Measurements from ENCODE around the gene RALGAPA2. TPM values are rescaled to one million over a fixed set of nuclear protein-coding genes. Genes with fewer than 3 reads are reported as not detected.

The RALGAPA2 gene
- total RNA-seq, 4 donors from 2014 or later: 89.7 to 126 (median 97.8) TPM

GRCh38 chr20:20393207-20394120, 319.0 kb downstream of the RALGAPA2 start:
- H3K9me3 ChIP-seq: no peaks in the 10 kb centered on the region
- H3K27me3 ChIP-seq: no peaks in the 10 kb centered on the region
- peaks cover 0 to under 1% of the 10 kb centered on the region in 2 donors for H3K4me1 ChIP-seq
- peaks cover 17 to 23% of the 10 kb centered on the region in 2 donors for H3K36me3 ChIP-seq
- no peak for DNase-seq
- TF ChIP-seq POLR2A (IDR thresholded peaks at IDR 0.05): no peak
- TF ChIP-seq CTCF (IDR thresholded peaks at IDR 0.05): no peak
- intact Hi-C loops (cut with DNase I): no loop called here
- WGBS, 2 donors: 83 to 86% methylated on average over 20 of the region's 20 CpGs
- H3K27ac ChIP-seq: no peak overlapping the region
- H3K4me3 ChIP-seq (replicated peaks in 1 of 3): no peak overlapping the region

GRCh38 chr20:20391766-20392165, 320.7 kb downstream of the RALGAPA2 start:
- Histone ChIP-seq H3K9me3 (no peaks in the 10 kb centered on the region), H3K36me3 (peaks cover 17 to 20% of the 10 kb centered on the region in 2 donors), H3K27ac (no peak overlapping the region), H3K4me3 (replicated peaks in 1 of 3) (no peak overlapping the region), H3K4me1 (peaks cover 1 to 14% of the 10 kb centered on the region in 2 donors), H3K27me3 (no peaks in the 10 kb centered on the region)
- TF ChIP-seq CTCF (IDR thresholded peaks at IDR 0.05) (no peak), POLR2A (IDR thresholded peaks at IDR 0.05) (no peak)
- peak in 1 of 2 donors; percentile 38 for DNase-seq
- intact Hi-C loops (cut with DNase I): no loop called here
- WGBS, 2 donors: 74 to 85% methylated on average over 7 to 8 of the region's 13 CpGs

GRCh38 chr20:20391115-20391514, 321.3 kb downstream of the RALGAPA2 start:
- no peak overlapping the region for H3K4me3 ChIP-seq (replicated peaks in 1 of 3)
- WGBS, 2 donors: 83 to 91% methylated on average over 4 of the region's 4 CpGs
- intact Hi-C loops (cut with DNase I): no loop called here
- no peak for TF ChIP-seq CTCF (IDR thresholded peaks at IDR 0.05)
- DNase-seq: no peak
- peaks cover 17 to 20% of the 10 kb centered on the region in 2 donors for H3K36me3 ChIP-seq
- H3K9me3 ChIP-seq: no peaks in the 10 kb centered on the region
- no peak overlapping the region for H3K27ac ChIP-seq
- peaks cover 5 to 20% of the 10 kb centered on the region in 2 donors for H3K4me1 ChIP-seq
- H3K27me3 ChIP-seq: no peaks in the 10 kb centered on the region

- intact Hi-C loops (cut with DNase I): no loop called here
- H3K9me3 ChIP-seq: no peaks in the 10 kb centered on the region
- no peak overlapping the region for H3K27ac ChIP-seq
- DNase-seq: no peak
- no peak overlapping the region for H3K4me3 ChIP-seq (replicated peaks in 1 of 3)
- 96% methylated on average over 9 of the region's 9 CpGs for WGBS, 2 donors
- peaks cover 5 to 20% of the 10 kb centered on the region in 2 donors for H3K4me1 ChIP-seq
- TF ChIP-seq POLR2A (IDR thresholded peaks at IDR 0.05): no peak
- no peak for TF ChIP-seq CTCF (IDR thresholded peaks at IDR 0.05)
- peaks cover 17 to 20% of the 10 kb centered on the region in 2 donors for H3K36me3 ChIP-seq
- no peaks in the 10 kb centered on the region for H3K27me3 ChIP-seq
Observed at GRCh38 chr20:20390393-20390792, 322.1 kb downstream of the RALGAPA2 start.

GRCh38 chr20:20386192-20386591, 326.3 kb downstream of the RALGAPA2 start:
- WGBS, 2 donors: 50 to 55% methylated on average over 9 of the region's 9 CpGs
- TF ChIP-seq POLR2A (IDR thresholded peaks at IDR 0.05) (no peak), CTCF (IDR thresholded peaks at IDR 0.05) (no peak)
- H3K4me3 ChIP-seq (replicated peaks in 1 of 3): no peak overlapping the region
- peaks cover under 1% of the 10 kb centered on the region in 2 donors for H3K36me3 ChIP-seq
- no peaks in the 10 kb centered on the region for H3K9me3 ChIP-seq
- no peak for DNase-seq
- H3K4me1 ChIP-seq: peaks cover 5 to 20% of the 10 kb centered on the region in 2 donors
- intact Hi-C loops (cut with DNase I): no loop called here
- no peaks in the 10 kb centered on the region for H3K27me3 ChIP-seq
- no peak overlapping the region for H3K27ac ChIP-seq

Measured in thyroid gland (tissue), 4 donors.